ENCODE results near the gene EDEM3. TPM values are rescaled to one million over a fixed set of nuclear protein-coding genes. Genes with fewer than 3 reads are reported as not detected.

EDEM3 gene
- total RNA-seq, 2 experiments from 2014 or later = 23.0 to 25.4 TPM

DNA sequence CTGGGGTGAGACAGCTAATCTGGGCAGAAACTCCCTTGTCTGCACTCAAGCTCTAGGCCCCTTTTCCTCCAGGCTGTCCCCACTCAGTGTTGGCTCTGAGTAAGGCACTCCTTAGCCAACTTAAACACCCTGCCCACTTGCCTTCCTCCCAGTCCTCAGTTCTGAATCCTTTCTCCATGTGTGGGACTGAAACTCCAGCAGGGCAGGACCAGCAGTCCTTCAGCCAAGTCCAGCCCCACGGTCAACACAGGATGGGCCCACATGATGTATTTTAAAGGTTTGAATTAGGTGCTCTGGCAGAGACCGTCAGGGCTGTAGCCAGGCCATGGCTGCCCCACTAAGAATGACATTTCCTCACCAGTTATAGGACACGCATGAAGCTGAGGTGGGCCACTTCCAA lies 107.8 kb downstream of the EDEM3 start:
- peaks cover 2% of the 10 kb centered on the region for H3K36me3 Mint-ChIP-seq
- CTCF ChIA-PET = no interaction called here
- peaks cover 21% of the 10 kb centered on the region for H3K27me3 Mint-ChIP-seq
- H3K4me1 Mint-ChIP-seq = no peaks in the 10 kb centered on the region
- DNase-seq (no peak), ATAC-seq (no peak)
- no peak overlapping the region for H3K4me3 Mint-ChIP-seq
- H3K27ac Mint-ChIP-seq = no peak overlapping the region
- H3K9me3 Mint-ChIP-seq (ENCODE audit: low read depth) = no peaks in the 10 kb centered on the region

DNA sequence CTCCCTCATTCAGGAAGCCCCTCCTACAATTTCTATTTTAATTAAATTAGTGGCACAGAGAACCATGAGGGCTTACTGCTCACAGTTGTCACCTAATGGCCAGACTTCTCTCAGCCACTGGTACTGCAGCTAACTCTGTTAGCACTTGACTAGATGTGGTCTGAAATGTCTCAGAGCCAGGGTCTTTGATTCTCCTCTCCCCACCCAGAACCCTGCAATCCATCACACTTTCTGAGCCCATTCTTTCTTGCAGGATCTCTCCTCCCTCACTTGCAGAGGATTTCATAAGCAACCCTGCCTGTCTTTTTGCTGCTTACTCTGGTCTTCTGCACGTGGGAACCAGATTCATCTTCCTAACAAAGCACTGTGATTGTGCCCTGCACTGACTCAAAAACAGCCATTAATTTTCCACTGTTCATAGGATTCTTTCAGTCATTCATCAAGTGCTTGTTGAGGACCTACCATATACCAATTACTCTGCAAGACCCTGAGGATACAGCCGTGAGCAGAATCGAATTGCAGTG lies 108.4 kb downstream of the EDEM3 start:
- Mint-ChIP-seq H3K4me3 (no peak overlapping the region), H3K27me3 (peaks cover 15% of the 10 kb centered on the region), H3K4me1 (no peaks in the 10 kb centered on the region), H3K9me3 (ENCODE audit: low read depth) (no peaks in the 10 kb centered on the region), H3K27ac (no peak overlapping the region), H3K36me3 (no peaks in the 10 kb centered on the region)
- DNase-seq = no peak
- CTCF ChIA-PET = no interaction called here
- no peak for ATAC-seq

DNA sequence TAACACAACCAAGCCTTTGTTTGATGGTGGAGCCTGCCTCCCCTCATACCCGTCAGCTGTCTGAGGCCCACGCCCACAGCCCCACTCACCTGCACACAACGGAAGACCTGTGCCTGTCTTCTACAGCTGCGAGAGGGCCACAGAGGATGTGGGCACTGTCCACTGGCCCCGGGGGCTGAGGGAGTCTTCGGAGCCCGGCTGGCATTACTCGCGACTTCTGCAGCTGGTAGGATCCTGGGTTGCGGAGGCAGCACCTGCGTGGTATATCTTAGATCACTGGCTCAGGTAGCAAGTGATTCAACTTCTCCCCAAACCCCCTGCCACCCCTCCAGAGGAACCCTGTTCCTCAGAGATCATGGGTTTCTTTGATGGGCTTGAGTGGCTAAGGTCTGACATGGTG lies 109.9 kb downstream of the EDEM3 start:
- peaks cover 15% of the 10 kb centered on the region for H3K27me3 Mint-ChIP-seq
- CTCF ChIA-PET = no interaction called here
- H3K27ac Mint-ChIP-seq = no peak overlapping the region

GRCh38 chr1:184643661-184644060 lies 111.0 kb downstream of the EDEM3 start:
- no peak overlapping the region for H3K4me3 Mint-ChIP-seq
- H3K27me3 Mint-ChIP-seq = peaks cover 13% of the 10 kb centered on the region
- ATAC-seq (no peak), DNase-seq (no peak)
- H3K27ac Mint-ChIP-seq = no peak overlapping the region
- H3K9me3 Mint-ChIP-seq (ENCODE audit: low read depth) = no peaks in the 10 kb centered on the region
- H3K36me3 Mint-ChIP-seq = no peaks in the 10 kb centered on the region
- CTCF ChIA-PET = interaction anchor here (1.5 kb wide), 1 partner anchor 18 kb away, joined by 4 read pairs; no protein-coding TSS in a partner anchor
- no peaks in the 10 kb centered on the region for H3K4me1 Mint-ChIP-seq

More for the DNA sequence above, 109.9 kb downstream of the EDEM3 start:
- H3K9me3 Mint-ChIP-seq (ENCODE audit: low read depth) = no peaks in the 10 kb centered on the region
- ATAC-seq = no peak
- no peak overlapping the region for H3K4me3 Mint-ChIP-seq
- no peaks in the 10 kb centered on the region for H3K4me1 Mint-ChIP-seq
- no peak for DNase-seq
- no peaks in the 10 kb centered on the region for H3K36me3 Mint-ChIP-seq

- H3K9me3 Mint-ChIP-seq (ENCODE audit: low read depth) = no peaks in the 10 kb centered on the region
- no peaks in the 10 kb centered on the region for H3K4me1 Mint-ChIP-seq
- ATAC-seq = no peak
- peaks cover 17% of the 10 kb centered on the region for H3K27me3 Mint-ChIP-seq
- no peak for DNase-seq
- no peaks in the 10 kb centered on the region for H3K36me3 Mint-ChIP-seq
- CTCF ChIA-PET = interaction anchor here (0.7 kb wide), 1 partner anchor 23 kb away, joined by 3 read pairs; no protein-coding TSS in a partner anchor
- H3K27ac Mint-ChIP-seq = no peak overlapping the region
- no peak overlapping the region for H3K4me3 Mint-ChIP-seq
Measured at GRCh38 chr1:184641894-184642293, 112.8 kb downstream of the EDEM3 start.

DNA sequence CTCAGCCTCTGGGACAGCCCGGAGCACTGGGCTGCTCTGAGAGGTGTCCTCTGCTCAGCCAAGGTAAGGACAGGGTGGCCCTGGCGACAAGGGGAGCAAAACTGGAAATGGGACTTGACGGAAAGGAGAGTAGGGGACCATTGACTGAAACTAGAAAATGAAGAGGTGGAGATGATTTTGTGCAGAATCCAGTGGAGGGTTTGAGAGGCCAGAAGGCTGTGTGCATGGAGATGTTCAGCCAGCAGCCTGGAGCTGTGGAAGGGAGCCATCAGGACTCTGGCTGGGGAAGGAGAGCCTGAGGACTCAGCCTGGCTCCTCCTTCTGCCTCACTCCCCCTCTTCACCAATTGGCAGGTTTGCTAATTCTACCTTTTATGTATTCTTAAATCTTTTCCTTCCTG lies 114.2 kb downstream of the EDEM3 start:
- no peak for DNase-seq
- no peaks in the 10 kb centered on the region for H3K36me3 Mint-ChIP-seq
- H3K4me3 Mint-ChIP-seq = no peak overlapping the region
- H3K27me3 Mint-ChIP-seq = peaks cover 18% of the 10 kb centered on the region
- CTCF ChIA-PET = no interaction called here
- H3K27ac Mint-ChIP-seq = no peak overlapping the region
- no peaks in the 10 kb centered on the region for H3K4me1 Mint-ChIP-seq
- no peaks in the 10 kb centered on the region for H3K9me3 Mint-ChIP-seq (ENCODE audit: low read depth)
- ATAC-seq = no peak

Other genes starting within 250 kb of the EDEM3 start
- gene NIBAN1, start 219.7 kb upstream of the EDEM3 start, total RNA-seq = 10 to 100 TPM; 55.5 to 60.8 TPM